DMS 273 (cell line): ENCODE data around the gene MRPL36.
A peak's percentile ranks its signal among the peaks of the same experiment; 100 is the strongest.

ENCODE experiments used
- DNase-seq: peaks from one replicate; lab custom pipeline; 2025; ENCODE audit not compliant: unreplicated experiment; lab: John Stamatoyannopoulos, UW

The MRPL36 gene

GRCh38 chr5:1797103-1797800 is 2.4 kb downstream of the MRPL36 start:
- no peak for DNase-seq

- no peak for DNase-seq
These were observed 3.1 kb downstream of the MRPL36 start for GRCh38 chr5:1796371-1797102.

GRCh38 chr5:1795931-1796330 is 3.7 kb downstream of the MRPL36 start:
- DNase-seq = no peak

GRCh38 chr5:1795506-1795905 is 4.1 kb downstream of the MRPL36 start:
- no peak for DNase-seq

GRCh38 chr5:1794901-1795290 is 4.7 kb downstream of the MRPL36 start:
- no peak for DNase-seq

GRCh38 chr5:1793966-1794900 is 5.4 kb downstream of the MRPL36 start:
- peak; percentile 20 for DNase-seq

- peak; percentile 52 for DNase-seq
These were observed 6.3 kb downstream of the MRPL36 start for GRCh38 chr5:1793301-1793740.

- DNase-seq = no peak
These were observed 6.8 kb downstream of the MRPL36 start for GRCh38 chr5:1792842-1793266.

GRCh38 chr5:1791176-1791575 is 8.5 kb downstream of the MRPL36 start:
- DNase-seq = no peak

- DNase-seq = no peak
These were observed 9.7 kb downstream of the MRPL36 start for GRCh38 chr5:1789834-1790471.

GRCh38 chr5:1789438-1789833 is 10.2 kb downstream of the MRPL36 start:
- peak; percentile 21 for DNase-seq

GRCh38 chr5:1788828-1789227 is 10.8 kb downstream of the MRPL36 start:
- DNase-seq = no peak

- no peak for DNase-seq
These were observed 11.4 kb downstream of the MRPL36 start for GRCh38 chr5:1788200-1788599.

- DNase-seq = no peak
These were observed 12.1 kb downstream of the MRPL36 start for GRCh38 chr5:1787472-1788047.

GRCh38 chr5:1786621-1787471 is 12.8 kb downstream of the MRPL36 start:
- no peak for DNase-seq

GRCh38 chr5:1785984-1786383 is 13.7 kb downstream of the MRPL36 start:
- DNase-seq = no peak

GRCh38 chr5:1785062-1785461 is 14.6 kb downstream of the MRPL36 start:
- no peak for DNase-seq

GRCh38 chr5:1784197-1785050 is 15.2 kb downstream of the MRPL36 start:
- no peak for DNase-seq

- DNase-seq = no peak
These were observed 16.5 kb downstream of the MRPL36 start for GRCh38 chr5:1783216-1783554.
